Bronchial epithelial cell (primary cell): ENCODE measurements around the gene PRKD3. TPM values are rescaled to one million over a fixed set of nuclear protein-coding genes. Genes with fewer than 3 reads are reported as not detected.

Experiments used
- DNase-seq: peaks from one replicate; pipeline ENCODE4 v3.0.0-alpha.2; 2010; ENCODE audit warnings: low read depth
- FAIRE-seq: peaks from 2 replicates; lab custom pipeline; 2011; peaks lifted over from hg19 to GRCh38; lab: Jason Lieb, UNC
- H3K27me3 ChIP-seq: 2 replicates; pipeline ENCODE4 v1.5.1; 2011; ENCODE audit warnings: low read length; ENCODE audit not compliant: control insufficient read depth, insufficient read depth
- H3K36me3 ChIP-seq: 2 replicates; pipeline ENCODE4 v1.5.1; 2011; ENCODE audit warnings: low read length; ENCODE audit not compliant: control insufficient read depth, insufficient read depth
- H3K4me3 ChIP-seq: 2 replicates; pipeline ENCODE4 v1.5.1; 2011; ENCODE audit warnings: mild to moderate bottlenecking, low read depth, low read length, control low read depth
- total RNA-seq: library from RNA; depleted of rRNA; stranded (reverse); fragments of >200 nt; gene quantifications from 2 replicates; pipeline ENCODE4 v1.2.1, GENCODE V29; 2014
- TF ChIP-seq, protein P1 (sequence below): IDR thresholded peaks from 2 replicates; pipeline ENCODE4 v1.5.1; 2011; ENCODE audit warnings: mild to moderate bottlenecking, moderate library complexity, low read length, control low read depth, inconsistent platforms; ENCODE audit not compliant: insufficient read depth, severe bottlenecking

The PRKD3 gene
- total RNA-seq, 1 donor from 2014 or later: 19.5 TPM

DNA sequence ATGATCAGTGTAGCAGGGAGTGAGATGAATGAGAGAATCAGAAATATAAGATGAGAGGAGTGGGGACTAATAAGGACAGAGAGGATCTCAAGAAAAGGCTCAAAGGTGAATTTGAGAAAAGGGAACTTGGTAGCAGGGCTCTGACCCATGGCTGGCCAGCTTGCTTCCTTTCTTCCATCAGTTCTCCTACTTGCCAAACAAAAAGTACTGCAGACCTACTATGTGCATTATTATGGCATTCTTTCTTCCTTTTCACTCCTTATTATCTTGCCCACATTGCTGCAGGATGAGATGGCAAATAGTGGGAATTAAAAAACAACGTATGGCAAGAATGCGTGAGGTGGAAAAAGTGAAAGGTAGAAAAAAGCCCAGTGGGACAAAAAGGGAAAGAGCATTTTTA is 33.0 kb downstream of the PRKD3 start:
- no peak for FAIRE-seq
- no peak for DNase-seq
- TF ChIP-seq, protein P1, sequence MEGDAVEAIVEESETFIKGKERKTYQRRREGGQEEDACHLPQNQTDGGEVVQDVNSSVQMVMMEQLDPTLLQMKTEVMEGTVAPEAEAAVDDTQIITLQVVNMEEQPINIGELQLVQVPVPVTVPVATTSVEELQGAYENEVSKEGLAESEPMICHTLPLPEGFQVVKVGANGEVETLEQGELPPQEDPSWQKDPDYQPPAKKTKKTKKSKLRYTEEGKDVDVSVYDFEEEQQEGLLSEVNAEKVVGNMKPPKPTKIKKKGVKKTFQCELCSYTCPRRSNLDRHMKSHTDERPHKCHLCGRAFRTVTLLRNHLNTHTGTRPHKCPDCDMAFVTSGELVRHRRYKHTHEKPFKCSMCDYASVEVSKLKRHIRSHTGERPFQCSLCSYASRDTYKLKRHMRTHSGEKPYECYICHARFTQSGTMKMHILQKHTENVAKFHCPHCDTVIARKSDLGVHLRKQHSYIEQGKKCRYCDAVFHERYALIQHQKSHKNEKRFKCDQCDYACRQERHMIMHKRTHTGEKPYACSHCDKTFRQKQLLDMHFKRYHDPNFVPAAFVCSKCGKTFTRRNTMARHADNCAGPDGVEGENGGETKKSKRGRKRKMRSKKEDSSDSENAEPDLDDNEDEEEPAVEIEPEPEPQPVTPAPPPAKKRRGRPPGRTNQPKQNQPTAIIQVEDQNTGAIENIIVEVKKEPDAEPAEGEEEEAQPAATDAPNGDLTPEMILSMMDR: no peak
- Histone ChIP-seq H3K4me3 (no peak overlapping the region), H3K36me3 (no peaks in the 10 kb centered on the region), H3K27me3 (no peaks in the 10 kb centered on the region)

DNA sequence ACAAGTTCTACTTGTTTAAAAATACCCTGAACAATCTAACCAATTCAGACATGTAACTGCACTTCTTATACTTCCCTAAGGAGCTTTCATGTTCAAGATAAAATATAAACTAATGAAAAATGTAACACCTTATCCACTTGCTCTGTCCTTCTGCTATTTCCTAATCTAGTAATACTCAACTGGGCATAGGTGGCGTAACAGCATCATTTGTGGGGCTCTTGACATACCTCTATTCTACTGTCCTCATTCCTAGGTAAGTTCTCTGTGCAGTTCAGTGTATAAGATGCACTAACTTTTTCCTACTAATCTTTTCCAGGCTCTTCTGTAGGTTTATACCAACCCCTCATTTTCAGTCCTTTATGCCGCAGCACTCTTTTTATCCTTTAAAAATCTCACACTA is 36.7 kb downstream of the PRKD3 start:
- TF ChIP-seq, protein P1: peak; percentile 12
- FAIRE-seq: no peak
- DNase-seq: peak; percentile 31

DNA sequence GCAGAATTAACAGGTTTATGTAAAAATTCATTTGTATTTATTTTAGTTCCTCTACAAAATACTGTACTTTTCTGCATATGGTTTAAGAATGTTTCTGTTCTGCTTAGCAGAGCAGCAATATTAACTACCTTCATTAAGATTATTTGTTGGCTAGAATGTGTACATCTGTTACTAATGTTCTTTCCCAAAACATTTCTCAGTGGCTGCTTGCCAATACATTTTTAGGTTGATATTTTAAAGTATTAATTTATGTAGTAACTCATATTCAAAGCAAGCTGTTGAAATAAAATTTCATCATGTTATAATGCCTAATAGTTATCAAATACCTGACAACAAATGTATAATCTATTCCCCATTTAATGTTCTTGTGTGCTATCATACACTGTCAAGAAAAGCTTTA is 40.3 kb downstream of the PRKD3 start:
- H3K36me3 ChIP-seq: no peaks in the 10 kb centered on the region
- H3K4me3 ChIP-seq: no peak overlapping the region
- H3K27me3 ChIP-seq: no peaks in the 10 kb centered on the region
- TF ChIP-seq, protein P1: no peak
- no peak for FAIRE-seq
- no peak for DNase-seq

More for the DNA sequence above, 36.7 kb downstream of the PRKD3 start:
- Histone ChIP-seq H3K4me3 (no peak overlapping the region), H3K36me3 (no peaks in the 10 kb centered on the region), H3K27me3 (no peaks in the 10 kb centered on the region)

DNA sequence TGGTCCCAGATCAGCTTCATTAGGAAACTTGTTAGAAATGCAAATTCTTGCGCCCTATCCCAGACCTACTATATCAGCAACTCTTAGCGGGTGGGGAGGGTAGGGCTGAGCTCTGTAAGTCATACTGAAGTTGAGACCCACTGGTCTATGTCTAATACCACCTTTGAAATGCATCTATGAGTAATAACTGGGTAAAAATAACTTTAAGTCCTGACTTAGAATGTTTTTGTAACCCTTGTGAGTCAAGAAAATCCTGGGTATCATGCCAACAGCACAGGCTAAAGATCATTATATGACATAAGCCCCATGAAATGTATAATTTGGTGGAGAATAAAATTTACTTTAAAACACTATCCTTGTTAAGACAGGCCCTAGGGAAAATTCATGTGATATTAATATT is 41.4 kb downstream of the PRKD3 start:
- FAIRE-seq (no peak), DNase-seq (peak; percentile 82)
- TF ChIP-seq, protein P1: no peak
- Histone ChIP-seq H3K36me3 (no peaks in the 10 kb centered on the region), H3K4me3 (no peak overlapping the region), H3K27me3 (no peaks in the 10 kb centered on the region)

DNA sequence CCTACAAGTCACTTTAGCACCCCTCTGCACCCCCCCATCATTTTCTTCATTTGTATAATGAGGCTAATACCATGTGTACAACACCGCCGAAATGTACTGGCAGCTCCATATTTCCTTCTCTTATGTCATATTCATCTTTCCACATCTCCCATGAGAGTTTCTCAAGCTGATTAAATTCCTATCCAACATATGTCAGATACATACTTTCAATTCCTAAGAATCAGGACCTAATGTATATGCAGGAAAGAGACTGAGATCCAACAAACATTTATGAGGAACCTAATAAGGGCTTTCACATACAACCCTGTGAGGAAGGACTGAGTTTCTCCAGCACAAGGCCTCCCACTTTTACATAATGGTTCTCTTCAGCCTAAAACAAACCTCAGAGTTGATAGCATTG is 41.9 kb downstream of the PRKD3 start:
- DNase-seq (no peak), FAIRE-seq (no peak)
- H3K4me3 ChIP-seq: no peak overlapping the region
- H3K27me3 ChIP-seq: no peaks in the 10 kb centered on the region
- no peaks in the 10 kb centered on the region for H3K36me3 ChIP-seq
- TF ChIP-seq, protein P1: no peak

DNA sequence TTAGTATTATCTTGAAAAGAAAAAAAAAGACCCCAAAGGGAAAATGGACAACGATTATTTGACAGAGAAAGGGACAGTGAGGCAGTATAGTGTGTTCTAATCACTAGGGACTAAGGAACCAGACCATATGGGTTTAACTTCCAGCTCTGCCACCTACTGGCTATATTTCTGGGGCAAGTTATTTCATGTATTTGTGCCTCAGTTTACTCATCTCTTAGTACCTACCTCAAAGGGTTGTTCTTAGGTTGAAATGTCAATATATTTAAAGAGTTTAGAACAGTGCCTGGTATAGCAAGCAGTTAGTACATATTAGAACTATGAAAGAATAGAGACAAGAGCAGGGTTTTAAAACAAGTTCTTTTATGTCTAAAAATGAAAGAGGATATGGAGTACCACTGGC is 42.7 kb downstream of the PRKD3 start:
- Histone ChIP-seq H3K27me3 (no peaks in the 10 kb centered on the region), H3K36me3 (no peaks in the 10 kb centered on the region), H3K4me3 (no peak overlapping the region)
- FAIRE-seq (no peak), DNase-seq (no peak)
- TF ChIP-seq, protein P1: peak; percentile 9
